ENCODE data around the gene PKD1. TPM values are rescaled to one million over a fixed set of nuclear protein-coding genes. Genes with fewer than 3 reads are reported as not detected.

PKD1 gene
- total RNA-seq, 1 experiment from 2014 or later, result 137 TPM

GRCh38 chr16:2082171-2082982 is 53.3 kb downstream of the PKD1 start (continued):
- no peak for TF ChIP-seq REST (IDR thresholded peaks at IDR 0.05; ENCODE audit: low read depth)
- no peak for TF ChIP-seq JUND (IDR thresholded peaks at IDR 0.05)
- TF ChIP-seq SIN3A (IDR thresholded peaks at IDR 0.05; ENCODE audit: low read depth), result no peak
- no peak for TF ChIP-seq YY1 (IDR thresholded peaks at IDR 0.05; ENCODE audit: extremely low read depth, insufficient replicate concordance, low read depth, low read length)
- TF ChIP-seq SP1 (IDR thresholded peaks at IDR 0.05; ENCODE audit: low read depth), result no peak
- no peak for TF ChIP-seq POLR2AphosphoS5 (IDR thresholded peaks at IDR 0.05; ENCODE audit: low read depth, low read length)
- no peak for TF ChIP-seq TCF7L2 (IDR thresholded peaks at IDR 0.05; ENCODE audit: borderline replicate concordance, extremely low read depth, insufficient read depth, insufficient read length)
- TF ChIP-seq EGR1 (IDR thresholded peaks at IDR 0.05; ENCODE audit: low read depth), result no peak
- TF ChIP-seq ATF3 (IDR thresholded peaks at IDR 0.05), result no peak
- TF ChIP-seq ZNF274 (IDR thresholded peaks at IDR 0.05; ENCODE audit: low read depth, low read length), result no peak

Data from HCT116 (cell line).